Gastroesophageal sphincter (tissue), 3 donors: ENCODE measurements around the gene LMF2.

Experiments
- POLR2A ChIP-seq, 2 donors: fragments of 450-650 bp; IDR thresholded peaks; one replicate each; pipeline ENCODE4 v1.6.1; 2017; ENCODE audit warnings: antibody characterized with exemption in 2 of 2, mild to moderate bottlenecking in 2 of 2, moderate library complexity in 1 of 2
- POLR2AphosphoS5 ChIP-seq: sonication (generic); formaldehyde crosslinking; IDR thresholded peaks from one replicate; pipeline ENCODE4 v1.6.1; 2017; ENCODE audit warnings: antibody characterized with exemption
- TF ChIP-seq, protein P1 (sequence below), 4 experiments: fragments of 200-600 bp in 2 of 4; fragments of 450-650 bp in 2 of 4; sonication (generic) in 1 of 4; IDR thresholded peaks; one replicate each; pipeline ENCODE4 v1.5.1; 2017 to 2019; ENCODE audit warnings: antibody characterized with exemption in 4 of 4, mild to moderate bottlenecking in 2 of 4, moderate library complexity in 2 of 4

DNA sequence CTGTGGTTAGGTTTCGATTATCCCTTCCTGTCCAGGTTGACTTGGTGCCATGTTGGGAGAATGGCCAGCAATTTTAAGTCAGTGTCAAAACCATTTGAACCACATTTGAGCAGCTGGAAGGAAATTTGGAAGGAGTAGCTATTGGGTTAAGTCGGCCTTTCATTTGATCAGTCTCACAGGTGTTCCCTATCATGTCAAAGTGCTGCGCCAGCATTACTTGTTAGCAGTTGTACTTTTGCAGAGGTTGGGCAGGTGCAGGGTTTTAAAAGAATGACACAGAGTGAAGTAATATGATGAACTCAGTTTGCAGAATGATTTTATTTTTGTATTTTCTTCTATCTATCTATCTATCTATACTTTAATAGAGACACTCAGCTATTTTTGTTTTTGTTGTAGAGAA, 28.7 kb upstream of the LMF2 start:
- TF ChIP-seq, protein P1, sequence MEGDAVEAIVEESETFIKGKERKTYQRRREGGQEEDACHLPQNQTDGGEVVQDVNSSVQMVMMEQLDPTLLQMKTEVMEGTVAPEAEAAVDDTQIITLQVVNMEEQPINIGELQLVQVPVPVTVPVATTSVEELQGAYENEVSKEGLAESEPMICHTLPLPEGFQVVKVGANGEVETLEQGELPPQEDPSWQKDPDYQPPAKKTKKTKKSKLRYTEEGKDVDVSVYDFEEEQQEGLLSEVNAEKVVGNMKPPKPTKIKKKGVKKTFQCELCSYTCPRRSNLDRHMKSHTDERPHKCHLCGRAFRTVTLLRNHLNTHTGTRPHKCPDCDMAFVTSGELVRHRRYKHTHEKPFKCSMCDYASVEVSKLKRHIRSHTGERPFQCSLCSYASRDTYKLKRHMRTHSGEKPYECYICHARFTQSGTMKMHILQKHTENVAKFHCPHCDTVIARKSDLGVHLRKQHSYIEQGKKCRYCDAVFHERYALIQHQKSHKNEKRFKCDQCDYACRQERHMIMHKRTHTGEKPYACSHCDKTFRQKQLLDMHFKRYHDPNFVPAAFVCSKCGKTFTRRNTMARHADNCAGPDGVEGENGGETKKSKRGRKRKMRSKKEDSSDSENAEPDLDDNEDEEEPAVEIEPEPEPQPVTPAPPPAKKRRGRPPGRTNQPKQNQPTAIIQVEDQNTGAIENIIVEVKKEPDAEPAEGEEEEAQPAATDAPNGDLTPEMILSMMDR (IDR thresholded peaks at IDR 0.05) = no peak
- TF ChIP-seq POLR2A (IDR thresholded peaks at IDR 0.05) (no peak), POLR2AphosphoS5 (no peak)
